ENCODE data around the gene KCNAB3.

DNA sequence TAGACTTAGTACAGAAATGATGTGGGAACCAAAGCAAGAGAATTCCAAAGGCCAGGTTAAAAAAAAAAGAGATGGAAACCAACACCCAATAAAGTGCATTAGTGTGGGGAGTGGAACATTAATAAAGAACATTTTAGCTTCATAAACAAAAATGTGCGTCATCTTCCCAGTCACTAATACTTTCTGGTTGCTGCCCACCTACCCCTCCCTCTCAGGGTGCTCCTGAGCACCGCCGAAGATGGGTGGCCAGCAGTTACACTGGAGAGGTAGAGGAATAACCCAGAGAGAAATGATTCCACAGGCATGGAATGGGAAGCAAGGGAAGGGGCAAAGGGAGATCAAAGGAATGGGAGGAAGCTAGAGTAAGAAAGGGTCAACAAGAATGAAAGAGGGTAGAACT is 47.0 kb downstream of the KCNAB3 start:
- TF ChIP-seq ZNF121 (tag by site-specific recombination; IDR thresholded peaks at IDR 0.05) (no peak), SCRT1 (tag by site-specific recombination; IDR thresholded peaks at IDR 0.05; ENCODE audit: borderline replicate concordance) (no peak), ZBTB21 (tag by site-specific recombination; IDR thresholded peaks at IDR 0.05) (no peak), ZNF132 (tag by site-specific recombination; IDR thresholded peaks at IDR 0.05; ENCODE audit: borderline replicate concordance) (no peak), ZNF654 (tag by site-specific recombination; IDR thresholded peaks at IDR 0.05; ENCODE audit: low read depth) (no peak), IKZF3 (tag by site-specific recombination; IDR thresholded peaks at IDR 0.05) (no peak), ZBTB1 (tag by site-specific recombination; IDR thresholded peaks at IDR 0.05) (no peak)
- TF ChIP-seq, protein P1, sequence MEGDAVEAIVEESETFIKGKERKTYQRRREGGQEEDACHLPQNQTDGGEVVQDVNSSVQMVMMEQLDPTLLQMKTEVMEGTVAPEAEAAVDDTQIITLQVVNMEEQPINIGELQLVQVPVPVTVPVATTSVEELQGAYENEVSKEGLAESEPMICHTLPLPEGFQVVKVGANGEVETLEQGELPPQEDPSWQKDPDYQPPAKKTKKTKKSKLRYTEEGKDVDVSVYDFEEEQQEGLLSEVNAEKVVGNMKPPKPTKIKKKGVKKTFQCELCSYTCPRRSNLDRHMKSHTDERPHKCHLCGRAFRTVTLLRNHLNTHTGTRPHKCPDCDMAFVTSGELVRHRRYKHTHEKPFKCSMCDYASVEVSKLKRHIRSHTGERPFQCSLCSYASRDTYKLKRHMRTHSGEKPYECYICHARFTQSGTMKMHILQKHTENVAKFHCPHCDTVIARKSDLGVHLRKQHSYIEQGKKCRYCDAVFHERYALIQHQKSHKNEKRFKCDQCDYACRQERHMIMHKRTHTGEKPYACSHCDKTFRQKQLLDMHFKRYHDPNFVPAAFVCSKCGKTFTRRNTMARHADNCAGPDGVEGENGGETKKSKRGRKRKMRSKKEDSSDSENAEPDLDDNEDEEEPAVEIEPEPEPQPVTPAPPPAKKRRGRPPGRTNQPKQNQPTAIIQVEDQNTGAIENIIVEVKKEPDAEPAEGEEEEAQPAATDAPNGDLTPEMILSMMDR (tag by site-specific recombination; IDR thresholded peaks at IDR 0.05) = no peak

All from HEK293 (cell line).